ENCODE results near the gene LRIG2.
A peak's percentile ranks its signal among the peaks of the same experiment; 100 is the strongest.
"Not testable (repeated sequence)": the region's sequence is repeated elsewhere in the genome, so short reads cannot be mapped to it uniquely, and the experiment has no call there.

Gene LRIG2

DNA sequence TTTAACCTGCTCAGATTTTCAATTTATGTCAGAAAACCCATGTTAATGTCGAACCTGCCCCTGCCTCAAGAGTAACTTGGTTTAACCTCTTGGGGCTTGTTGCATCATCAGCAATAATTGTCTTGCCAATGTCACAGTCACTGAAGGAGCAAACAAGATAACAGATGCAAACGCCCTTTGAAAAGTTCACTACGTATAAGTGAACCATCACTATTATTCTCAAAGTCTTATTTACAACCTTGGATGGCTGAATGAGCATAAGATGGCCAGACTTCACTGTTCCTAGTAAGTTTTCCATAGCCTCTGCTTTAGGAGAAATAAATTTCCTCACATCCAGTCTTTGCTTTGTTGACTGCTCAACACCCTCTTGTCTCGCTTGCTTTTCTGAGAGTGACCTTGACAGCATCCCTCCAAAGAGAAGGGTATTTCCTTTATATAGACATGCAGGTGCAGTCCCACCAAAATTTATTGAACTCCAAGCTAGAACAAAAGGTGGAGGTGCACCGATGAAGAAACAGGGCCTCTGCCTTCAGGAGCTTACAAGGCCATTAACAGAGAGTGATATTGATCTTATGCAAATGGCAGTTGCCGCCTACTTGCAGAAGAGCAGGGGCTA is 749 bp upstream of the LRIG2 start:
- no peak for DNase-seq

DNA sequence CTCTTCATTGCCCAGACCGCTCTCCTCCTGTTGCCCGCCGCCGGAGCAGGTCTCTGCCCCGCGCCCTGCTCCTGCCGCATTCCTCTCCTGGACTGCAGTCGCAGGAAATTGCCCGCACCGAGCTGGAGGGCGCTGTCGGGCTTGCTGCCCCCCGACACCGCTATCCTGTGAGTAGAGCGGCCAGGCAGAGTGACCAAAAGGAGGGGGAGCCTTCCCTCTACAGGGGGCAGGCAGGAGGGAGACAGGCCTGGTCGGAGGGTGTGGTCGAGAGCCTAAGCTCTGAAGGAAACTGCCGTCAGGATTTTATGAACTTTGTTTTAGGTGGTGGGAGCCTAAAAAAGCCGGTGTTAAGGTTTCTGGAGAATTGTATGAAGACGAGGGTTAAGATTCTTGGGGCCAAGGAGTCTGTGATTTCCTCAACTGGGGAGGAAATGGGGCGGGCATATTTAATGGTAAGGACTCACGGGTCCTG is 517 bp downstream of the LRIG2 start:
- no peak for DNase-seq

DNA sequence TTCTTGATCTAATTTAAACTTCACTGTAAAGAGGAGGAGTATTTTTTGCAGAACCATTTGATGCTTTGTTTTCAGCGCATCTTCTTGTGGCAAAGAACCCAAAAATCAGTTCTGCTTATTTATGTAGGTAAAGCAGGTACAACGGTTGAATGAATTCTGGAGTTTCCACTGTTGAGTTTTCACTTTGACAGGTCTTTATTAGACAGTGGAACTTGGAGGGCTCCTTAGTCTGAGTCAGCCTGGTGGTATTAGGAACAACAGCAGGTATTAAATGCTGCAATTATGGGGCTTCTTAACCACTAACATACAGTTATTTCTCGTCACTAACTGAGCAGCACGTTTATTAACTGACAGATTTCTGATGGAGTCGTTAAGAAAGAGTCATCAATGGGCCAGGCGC is 1.2 kb downstream of the LRIG2 start:
- DNase-seq: no peak

DNA sequence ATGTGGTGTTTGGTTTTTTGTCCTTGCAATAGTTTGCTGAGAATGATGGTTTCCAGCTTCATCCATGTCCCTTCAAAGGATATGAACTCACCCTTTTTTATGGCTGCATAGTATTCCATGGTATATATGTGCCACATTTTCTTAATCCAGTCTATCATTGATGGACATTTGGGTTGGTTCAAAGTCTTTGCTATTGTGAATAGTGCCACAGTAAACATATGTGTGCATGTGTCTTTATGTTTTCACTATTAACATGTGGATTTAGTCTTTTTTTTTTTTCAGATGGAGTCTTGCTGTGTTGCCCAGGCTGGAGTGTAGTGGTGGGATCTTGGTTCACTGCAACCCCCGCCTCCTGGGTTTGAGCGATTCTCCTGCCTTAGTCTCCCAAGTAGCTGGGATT is 5.0 kb downstream of the LRIG2 start:
- DNase-seq: not testable (repeated sequence)

DNA sequence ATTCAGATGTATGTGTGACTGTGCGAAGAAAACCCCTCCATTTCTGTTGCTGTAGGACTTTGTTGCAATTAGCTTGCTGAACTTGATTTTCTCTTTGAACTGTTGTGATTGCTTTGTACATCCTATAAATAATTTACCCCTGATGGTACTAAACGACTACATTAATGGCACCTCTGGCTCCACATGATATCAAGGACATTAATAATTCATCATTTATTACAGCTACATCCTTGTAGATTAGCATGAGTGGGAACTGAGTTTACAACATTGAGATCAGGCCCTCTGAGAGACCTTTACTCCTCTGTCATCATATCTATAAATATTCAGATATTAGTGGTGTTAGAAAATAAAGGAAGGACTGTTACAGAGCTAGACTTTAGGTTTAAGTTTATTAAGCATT is 13.5 kb downstream of the LRIG2 start:
- DNase-seq: no peak

DNA sequence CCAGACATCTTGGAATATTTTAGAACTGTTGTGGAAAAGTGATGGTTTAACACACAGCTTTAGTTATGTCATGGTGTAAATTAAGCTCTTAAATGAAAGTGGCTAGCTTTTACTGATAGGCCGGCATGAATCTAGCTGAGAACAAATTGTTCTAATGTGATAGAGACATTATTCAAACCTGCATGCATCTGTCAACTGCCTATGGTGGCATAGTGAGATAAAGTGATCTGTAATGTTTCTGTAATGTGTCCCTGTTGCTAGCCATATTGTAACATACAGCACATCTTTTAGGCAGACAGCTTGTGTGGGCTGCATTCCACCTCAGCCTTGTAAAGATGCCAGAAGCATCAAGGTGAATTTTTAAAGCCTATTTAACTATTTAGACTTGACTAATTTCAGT is 16.0 kb downstream of the LRIG2 start:
- no peak for DNase-seq

DNA sequence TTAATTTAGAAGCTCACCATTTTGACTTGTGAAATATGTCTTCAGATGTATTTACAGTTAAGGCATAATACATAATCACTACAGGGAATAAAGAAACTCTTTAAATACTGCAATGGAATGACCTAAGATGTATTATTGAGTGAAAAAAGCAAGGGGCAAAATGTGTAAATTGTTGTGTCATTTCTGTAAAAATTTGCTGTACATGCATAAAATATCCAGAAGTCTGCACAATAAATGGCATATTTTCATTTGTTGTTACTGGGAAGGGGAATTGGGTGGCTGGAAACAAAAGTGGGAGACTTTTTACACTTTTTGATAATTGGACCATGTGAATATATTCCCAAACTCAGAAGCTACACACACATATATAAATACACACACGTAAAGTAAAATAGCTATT is 17.1 kb downstream of the LRIG2 start:
- no peak for DNase-seq

DNA sequence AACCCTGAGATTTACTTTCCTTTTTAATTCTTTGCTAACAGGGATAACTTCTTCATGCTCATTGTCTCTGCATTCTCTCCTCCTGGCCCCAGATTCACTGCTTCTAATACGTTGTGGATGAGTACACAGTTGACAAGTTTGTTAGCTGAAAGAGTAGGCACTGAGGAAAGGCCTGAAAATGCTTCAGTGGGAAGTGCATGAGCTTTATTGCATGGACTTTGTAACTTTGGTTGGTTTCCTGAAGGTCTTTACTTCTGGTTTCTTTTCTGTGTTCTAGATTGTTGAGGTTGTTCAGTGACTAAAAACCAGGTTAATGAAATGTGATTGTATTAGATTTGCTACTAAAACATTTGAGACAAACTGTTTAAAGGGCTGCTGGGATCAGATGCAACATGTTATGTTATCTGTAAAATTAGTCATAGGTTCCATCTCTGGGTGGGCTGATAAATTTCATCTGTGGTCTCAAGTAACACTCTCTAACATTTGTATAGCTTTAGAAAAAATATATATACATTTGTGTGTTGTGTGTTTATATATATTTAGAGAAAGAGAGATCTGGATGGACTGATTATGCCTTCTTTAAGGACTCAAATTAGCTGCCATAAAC is 19.1 kb downstream of the LRIG2 start:
- DNase-seq: no peak

DNA sequence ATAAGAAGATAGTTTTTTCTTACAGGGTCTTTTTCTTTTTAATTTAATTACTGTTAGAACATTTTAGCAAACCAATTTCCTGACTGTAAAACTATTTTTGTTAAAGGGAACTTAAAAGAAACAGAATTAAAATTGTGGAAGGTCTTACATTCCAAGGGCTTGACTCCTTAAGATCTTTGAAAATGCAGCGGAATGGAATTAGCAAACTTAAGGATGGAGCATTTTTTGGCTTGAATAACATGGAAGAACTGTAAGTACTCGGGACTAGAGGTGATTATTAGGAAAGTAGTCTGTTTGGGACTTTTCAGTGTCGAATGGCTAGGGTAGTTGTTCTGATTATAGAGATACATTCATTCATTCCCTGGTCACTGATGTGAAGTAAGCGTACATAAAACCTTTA is 21.5 kb downstream of the LRIG2 start:
- no peak for DNase-seq

DNA sequence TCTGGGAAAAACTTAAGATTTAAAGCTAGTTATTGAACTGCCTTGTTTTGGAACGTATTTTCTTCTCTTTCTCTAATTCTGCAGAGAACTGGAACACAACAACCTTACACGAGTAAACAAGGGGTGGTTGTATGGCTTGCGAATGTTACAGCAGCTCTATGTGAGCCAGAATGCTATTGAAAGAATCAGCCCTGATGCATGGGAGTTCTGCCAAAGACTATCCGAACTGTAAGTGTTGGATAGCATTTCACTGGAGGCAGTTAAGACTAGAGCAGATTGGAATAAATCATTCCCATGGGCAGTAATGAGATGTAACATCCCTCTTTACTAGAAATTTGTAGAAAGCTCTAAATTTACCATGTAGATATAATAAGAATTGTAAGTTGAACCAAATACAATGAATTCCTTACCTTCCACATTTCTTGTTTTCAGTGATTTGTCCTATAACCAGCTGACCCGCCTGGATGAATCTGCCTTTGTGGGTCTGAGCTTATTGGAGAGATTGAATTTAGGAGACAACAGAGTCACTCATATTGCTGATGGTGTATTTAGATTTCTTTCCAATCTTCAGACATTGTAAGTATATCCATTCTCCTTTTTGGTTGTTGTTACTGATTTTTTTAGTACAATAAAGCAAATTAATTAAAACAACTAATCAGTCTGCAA is 22.9 kb downstream of the LRIG2 start:
- no peak for DNase-seq

DNA sequence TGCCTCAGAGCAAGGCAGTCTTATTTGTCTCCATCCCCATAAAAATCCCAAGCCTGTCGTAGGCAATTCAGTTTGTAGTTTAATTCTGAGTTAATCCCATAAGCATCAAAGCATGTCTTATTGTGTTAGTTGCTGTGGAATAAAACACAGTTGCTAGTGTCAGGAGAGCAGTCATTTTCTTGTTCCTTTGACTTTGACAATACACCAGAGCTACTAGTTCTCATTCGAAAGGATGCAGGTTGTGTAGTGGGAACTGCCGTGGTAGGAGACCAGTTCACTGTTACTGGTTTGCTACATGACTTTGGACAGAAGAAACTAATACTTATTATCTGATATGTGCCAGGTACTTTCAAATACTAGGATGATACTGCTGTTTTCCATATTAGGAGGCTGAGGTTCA is 23.5 kb downstream of the LRIG2 start:
- no peak for DNase-seq

DNA sequence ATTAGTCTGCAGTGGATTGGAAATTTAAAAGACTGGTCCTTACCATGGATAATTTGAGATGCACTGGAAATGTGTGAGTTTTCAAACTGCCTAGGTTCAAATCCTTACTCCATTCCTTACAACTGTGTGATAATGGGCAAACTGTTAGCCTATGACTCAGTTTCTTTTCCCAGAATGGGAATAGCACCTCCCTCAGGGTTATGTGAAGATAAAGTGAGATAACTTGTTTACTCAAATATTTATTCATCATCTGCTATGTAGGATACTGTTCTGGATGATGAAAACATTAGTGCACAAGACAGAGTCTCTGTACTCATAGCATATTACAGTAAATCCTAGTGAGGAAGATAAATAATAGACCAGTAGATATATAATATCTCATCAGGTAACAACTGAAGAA is 28.6 kb downstream of the LRIG2 start:
- no peak for DNase-seq

DNA sequence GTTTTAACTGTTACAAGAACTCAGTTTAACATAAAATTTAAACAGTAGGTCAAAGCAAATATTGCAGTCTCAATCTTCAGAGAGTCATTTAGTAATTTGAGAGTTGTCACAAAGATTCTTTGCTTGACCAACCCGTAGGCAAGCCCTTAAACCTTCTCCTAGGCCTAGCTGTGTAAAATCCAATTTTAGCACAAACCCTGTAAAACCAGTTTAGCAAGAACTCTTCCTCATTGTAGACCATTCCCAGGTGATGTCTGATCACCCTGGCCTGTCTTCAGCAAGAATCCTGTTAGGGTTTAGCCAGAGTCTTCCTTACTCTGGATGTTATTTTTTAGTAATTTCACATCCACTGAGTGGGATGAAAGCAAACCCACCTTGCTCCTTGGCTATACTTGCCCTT is 30.1 kb downstream of the LRIG2 start:
- DNase-seq: no peak

DNA sequence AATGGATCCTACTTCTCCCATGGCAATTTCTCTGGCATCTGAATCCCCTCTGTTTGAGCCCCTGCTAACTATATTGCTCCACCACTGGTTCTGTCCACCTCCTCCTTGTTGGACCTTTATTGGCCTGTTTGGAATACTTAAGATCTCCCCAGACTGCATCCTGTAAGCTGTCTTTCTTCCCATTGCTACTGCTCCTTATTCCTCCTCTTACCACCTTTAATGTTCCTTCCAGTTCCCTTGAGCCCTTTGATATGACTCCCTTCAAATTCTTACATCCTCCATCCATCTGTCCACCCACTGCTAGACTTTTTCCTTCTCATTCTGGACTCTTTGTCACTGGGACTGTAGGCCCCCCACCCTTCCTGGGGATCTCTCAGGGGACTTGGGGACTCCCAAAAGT is 31.0 kb downstream of the LRIG2 start:
- DNase-seq: no peak

DNA sequence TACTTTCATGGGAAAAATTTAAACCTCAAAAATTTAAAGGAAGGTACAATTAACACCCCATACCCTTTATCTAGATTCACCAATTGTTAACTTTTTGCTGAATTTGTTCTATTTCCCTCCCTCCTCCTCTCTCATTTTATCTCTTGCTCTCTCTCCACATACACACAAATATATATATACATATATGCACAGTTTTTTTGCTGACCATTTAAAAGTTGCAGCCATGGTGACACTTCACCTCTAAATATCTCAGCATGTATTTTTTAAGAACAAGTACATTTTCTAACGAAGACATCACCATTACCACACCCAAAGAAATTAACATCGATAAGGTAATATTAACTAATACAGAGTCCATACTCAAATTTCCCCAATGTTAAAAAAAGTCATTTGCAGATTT is 33.9 kb downstream of the LRIG2 start:
- no peak for DNase-seq

DNA sequence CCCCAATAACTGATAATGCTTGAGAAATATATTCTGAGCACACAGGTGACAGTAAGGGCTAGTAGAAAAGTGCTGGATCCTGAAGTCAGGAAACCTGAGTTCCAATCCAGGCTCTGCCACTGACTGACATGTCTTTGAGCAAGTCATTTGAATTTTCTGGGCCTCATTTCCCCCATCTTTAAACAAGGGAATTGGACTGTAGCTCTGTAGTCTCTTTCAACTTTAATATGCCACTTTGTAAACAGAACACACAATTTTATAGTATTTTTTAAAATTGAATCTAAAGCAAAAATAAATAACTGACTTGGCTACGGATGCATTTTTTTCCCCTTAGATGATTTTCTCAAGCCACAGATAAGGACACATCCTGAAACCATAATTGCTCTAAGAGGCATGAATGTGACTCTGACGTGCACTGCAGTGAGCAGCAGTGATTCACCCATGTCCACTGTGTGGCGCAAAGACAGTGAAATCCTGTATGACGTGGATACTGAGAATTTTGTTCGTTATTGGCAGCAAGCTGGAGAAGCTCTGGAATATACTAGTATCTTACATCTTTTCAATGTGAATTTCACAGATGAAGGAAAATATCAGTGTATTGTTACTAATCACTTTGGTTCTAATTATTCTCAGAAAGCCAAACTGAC is 37.0 kb downstream of the LRIG2 start:
- no peak for DNase-seq

DNA sequence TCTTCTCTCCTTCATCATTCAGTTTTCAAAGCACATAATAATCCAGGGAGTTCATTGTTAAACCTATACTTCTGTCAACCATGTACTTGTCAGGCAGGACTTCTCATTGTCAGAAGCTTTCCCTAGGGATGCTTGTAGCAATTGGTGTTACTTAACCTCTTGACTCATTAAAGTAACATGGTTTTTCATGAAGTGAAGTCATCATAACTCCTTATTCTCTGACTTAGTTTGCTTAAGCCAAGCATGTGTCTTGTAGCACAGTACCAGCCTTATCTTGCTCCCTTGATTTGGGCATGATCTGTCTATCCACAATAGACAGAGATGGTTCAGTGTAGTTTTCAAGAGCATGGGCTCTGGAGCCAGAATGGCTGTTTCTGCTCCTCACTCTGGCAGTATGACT is 45.3 kb downstream of the LRIG2 start:
- DNase-seq: no peak

DNA sequence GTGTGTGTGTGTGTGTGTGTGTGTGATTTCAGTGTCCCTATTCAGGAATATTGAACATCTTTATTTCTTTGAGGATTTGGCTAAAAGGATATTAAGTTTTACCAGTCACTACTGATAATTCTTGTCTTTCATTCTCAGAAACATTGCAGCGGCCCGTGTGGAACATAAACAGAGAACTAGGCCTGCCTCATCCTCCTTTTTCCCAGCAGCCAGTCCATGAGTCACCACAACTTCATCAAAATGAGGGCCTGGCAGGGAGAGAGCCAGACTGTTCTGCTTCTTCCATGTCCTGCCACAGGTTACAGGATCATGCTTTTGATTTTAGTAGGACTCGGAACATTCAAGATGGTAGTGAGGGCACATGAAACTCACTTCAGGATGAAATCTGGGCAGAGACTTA is 50.7 kb downstream of the LRIG2 start:
- no peak for DNase-seq

DNA sequence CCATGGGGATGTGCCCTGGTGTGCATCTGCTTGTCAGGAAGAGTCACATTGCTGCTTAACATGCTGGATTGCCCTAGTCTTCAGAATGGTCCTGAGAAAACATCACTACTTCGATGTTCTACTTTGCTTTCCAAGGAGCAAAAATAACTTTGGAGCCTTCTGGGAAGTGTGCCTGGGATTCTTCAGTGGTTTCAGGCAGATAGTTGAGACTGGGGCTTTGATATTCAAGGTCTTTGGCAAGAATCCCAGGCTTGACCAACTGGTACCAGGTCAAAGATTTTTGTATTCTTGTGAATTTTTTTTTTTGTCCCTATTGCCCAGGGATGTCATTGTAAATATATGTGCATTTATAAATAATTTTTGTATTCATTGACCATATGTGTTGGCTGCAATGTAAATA is 51.4 kb downstream of the LRIG2 start:
- no peak for DNase-seq

DNA sequence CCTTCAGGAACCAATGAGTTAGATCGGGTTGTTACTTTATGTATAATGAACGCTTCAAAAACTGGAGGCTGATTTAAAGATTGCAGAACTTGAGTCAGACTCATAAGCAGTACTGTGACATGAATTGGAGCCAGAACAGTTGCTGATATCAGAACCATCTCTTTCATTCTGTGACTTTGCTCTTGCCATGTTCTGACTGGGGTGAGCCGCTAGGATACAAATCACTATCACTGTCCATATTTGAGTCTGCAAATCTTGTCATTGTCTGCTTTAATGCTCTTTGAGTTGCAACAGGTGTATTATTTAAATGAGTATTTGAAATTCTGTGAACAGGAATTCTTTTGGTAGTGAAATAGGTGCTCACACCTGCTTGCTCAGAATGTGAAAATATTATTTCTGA is 52.5 kb downstream of the LRIG2 start:
- DNase-seq: no peak

DNA sequence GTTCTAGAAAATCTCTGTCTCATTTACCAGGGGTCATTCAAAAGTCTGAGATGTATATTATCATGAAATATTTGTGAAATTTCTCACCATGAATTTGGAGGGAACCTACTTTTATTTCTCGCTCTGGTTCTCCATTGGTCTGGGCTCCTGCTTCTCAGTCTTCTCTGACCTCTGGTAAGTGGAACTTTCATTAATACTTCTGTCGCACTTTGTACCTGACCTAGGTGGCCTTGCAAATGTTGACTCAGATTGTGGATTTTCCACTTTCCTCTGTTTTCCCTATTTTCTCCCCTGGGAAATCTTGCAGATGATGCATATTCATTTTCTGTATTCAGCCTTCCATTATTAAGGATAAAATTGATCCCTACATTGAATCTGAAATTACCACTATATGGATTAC is 53.2 kb downstream of the LRIG2 start:
- no peak for DNase-seq

DNA sequence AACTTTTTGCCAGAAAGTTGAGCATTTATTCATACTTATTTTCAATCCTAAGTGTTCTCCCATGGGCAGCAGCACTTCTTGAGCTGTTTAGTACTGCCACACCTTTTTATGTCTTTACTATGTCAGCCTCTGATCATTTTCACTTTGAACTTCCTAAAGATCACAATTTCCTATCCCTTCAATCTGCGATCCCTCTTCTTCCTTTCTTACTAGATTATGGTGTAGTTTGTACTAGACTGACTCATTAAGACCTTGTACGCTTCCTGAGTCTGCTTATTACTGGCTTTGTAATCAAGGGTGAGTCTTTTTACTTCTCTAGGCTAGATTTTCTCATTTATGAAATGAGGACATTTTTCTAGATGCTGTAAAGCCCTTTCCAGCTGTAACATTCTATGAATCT is 55.1 kb downstream of the LRIG2 start:
- no peak for DNase-seq

DNA sequence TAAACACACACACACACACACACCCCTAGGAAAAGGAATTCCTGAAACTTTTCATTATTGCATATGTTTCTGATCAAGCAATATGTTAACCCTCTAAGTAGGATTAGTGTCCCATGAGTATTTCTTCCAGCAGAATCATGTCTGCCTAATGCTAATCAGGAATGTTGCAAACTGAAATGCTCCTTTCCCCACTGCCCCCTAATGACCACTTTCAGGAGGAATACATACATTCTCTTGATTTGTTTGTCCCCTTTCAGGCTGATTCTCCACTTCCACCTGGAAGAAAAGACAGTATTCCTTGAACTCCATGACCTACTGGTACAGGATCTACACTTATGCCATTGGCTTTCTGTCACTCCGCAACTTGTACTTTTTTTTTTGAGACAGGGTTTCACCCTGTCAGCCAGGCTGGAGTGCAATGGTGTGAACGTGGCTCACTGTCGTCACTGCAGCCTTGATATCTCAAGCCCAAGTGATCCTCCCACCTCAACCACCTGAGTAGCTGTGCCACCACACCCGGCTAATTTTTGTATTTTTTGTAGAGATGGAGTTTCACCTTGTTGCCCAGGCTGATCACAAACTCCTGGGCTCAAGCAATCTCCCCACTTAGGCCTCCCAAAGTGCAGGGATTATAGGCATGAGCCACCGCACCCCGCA is 56.7 kb downstream of the LRIG2 start:
- DNase-seq: no peak

DNA sequence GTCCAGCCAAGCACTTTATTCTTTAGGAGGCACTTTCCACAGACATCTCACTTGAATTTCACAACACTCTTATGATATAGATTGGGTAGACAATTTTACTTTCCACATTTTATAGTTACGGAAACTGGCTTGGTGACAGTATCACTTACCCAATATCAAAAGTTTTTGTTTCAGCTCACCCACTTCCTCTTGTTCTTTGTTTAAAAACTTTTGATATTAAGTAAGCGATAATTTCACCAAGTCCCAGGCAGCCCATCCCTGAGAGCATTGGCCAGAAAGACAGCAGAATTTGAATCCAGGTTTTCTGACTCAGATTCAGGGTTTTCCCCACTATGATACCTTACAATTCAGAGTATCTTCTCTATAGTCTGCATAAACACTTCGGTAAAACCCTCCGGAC is 60.0 kb downstream of the LRIG2 start:
- DNase-seq: peak; percentile 29 to 34

All from activated T-cell treated with anti-CD3 and anti-CD28 coated beads, Interleukin-2, amount 50 U/mL, for 48 hours (primary cell).